MCF 10A (cell line): ENCODE results near the gene AMDHD2. TPM values are rescaled to one million over a fixed set of nuclear protein-coding genes. Genes with fewer than 3 reads are reported as not detected.
"Not testable (repeated sequence)": the region's sequence is repeated elsewhere in the genome, so short reads cannot be mapped to it uniquely, and the experiment has no call there.

Source experiments
- BruUV-seq: library from RNA; stranded (reverse); fragments of 400-500 nt; replicated peaks from 2 replicates; lab custom pipeline; 2021; lab: Mats Ljungman, UMichigan
- CTCF ChIA-PET: fragments of 300-600 bp; sonication (Branson Sonifier 250); formaldehyde crosslinking; extraction: SDS; loops from one replicate; lab custom pipeline; 2021; ENCODE audit warnings: antibody characterized with exemption, inconsistent platforms; lab: Yijun Ruan, JAX
- POLR2A ChIA-PET: fragments of 300-600, 350-650 bp; sonication (Branson Sonifier 250); formaldehyde crosslinking; extraction: SDS; loops from one replicate; lab custom pipeline; 2020; ENCODE audit warnings: antibody characterized with exemption, inconsistent platforms; lab: Yijun Ruan, JAX
- DNase-seq: peaks from one replicate; pipeline ENCODE4 v3.0.0-alpha.2; 2018; ENCODE audit not compliant: unreplicated experiment
- H3K27ac Mint-ChIP-seq: one replicate; pipeline ENCODE4 v1.8.0; 2022; ENCODE audit warnings: mild to moderate bottlenecking, low read depth, mixed read lengths; ENCODE audit not compliant: unreplicated experiment
- H3K27me3 Mint-ChIP-seq: one replicate; pipeline ENCODE4 v1.8.0; 2022; ENCODE audit warnings: mixed read lengths; ENCODE audit not compliant: insufficient read depth, unreplicated experiment
- H3K36me3 Mint-ChIP-seq: one replicate; pipeline ENCODE4 v1.8.0; 2022; ENCODE audit warnings: mild to moderate bottlenecking, moderate library complexity, mixed read lengths; ENCODE audit not compliant: insufficient read depth, unreplicated experiment
- H3K4me1 Mint-ChIP-seq: one replicate; pipeline ENCODE4 v1.8.0; 2022; ENCODE audit warnings: mixed read lengths; ENCODE audit not compliant: insufficient read depth, unreplicated experiment
- H3K4me3 Mint-ChIP-seq: one replicate; pipeline ENCODE4 v1.8.0; 2022; ENCODE audit warnings: mild to moderate bottlenecking, moderate library complexity, mixed read lengths; ENCODE audit not compliant: unreplicated experiment
- H3K9me3 Mint-ChIP-seq: one replicate; pipeline ENCODE4 v1.8.0; 2022; ENCODE audit warnings: mixed read lengths; ENCODE audit not compliant: unreplicated experiment
- intact Hi-C: fragments of 100-400 bp; cut with micrococcal nuclease; formaldehyde crosslinking; loops from 2 replicates; pipeline ENCODE4 v1.14.1; 2022
- microRNA-seq: library from miRNA; unstranded; fragments of <30 nt; microRNA quantifications from one replicate; pipeline ENCODE4 v1.2.0, GENCODE V29; 2022
- total RNA-seq: library from RNA; stranded (reverse); gene quantifications from 2 replicates; pipeline ENCODE4 v1.2.3, GENCODE V29; 2022

The AMDHD2 gene
- total RNA-seq, 1 experiment from 2014 or later, result 15.8 TPM

DNA sequence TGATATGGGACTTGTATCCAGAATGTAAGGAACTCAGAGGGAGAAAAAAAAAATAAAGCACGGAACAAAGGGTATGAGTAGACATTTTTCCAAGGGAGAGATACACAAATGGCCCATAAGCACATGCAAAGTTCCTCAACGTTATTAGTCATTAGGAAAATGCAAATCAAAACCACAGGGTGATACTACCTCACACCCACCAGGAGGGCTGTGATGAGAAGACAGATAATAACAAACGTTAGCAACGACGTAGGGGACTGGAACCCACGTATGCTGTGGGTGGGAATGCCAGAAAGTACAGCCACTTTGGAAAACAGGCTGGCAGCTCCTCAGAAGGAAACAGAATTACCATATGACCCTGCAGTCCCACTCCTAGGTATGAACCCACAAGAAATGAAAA, 52.5 kb downstream of the AMDHD2 start:
- CTCF ChIA-PET, H3K36me3 Mint-ChIP-seq, intact Hi-C loops, H3K4me1 Mint-ChIP-seq, POLR2A ChIA-PET, H3K4me3 Mint-ChIP-seq, H3K27ac Mint-ChIP-seq, BruUV-seq, H3K9me3 Mint-ChIP-seq, H3K27me3 Mint-ChIP-seq, DNase-seq: not testable (repeated sequence)

DNA sequence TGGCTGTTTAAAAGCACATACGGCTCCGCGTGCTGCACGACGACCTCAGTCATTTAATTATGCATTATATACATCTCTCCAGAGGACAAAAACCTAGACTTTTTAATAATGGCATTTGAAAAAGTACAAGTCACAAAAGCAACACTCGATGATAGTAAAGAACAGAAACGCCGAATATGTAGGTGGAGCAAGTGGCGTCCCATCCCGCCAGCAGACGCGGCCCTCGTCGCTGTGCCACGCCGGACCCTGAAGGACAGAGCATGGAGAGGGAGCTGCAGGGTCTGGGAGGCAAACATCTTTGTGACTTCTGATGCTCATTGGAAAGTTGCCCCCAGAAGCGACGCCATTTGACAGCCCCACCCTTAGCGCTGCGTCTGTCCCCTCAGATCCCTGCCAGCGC, 55.7 kb downstream of the AMDHD2 start:
- H3K27me3 Mint-ChIP-seq, DNase-seq, BruUV-seq, H3K4me3 Mint-ChIP-seq, H3K36me3 Mint-ChIP-seq, CTCF ChIA-PET, POLR2A ChIA-PET, H3K4me1 Mint-ChIP-seq, H3K9me3 Mint-ChIP-seq, H3K27ac Mint-ChIP-seq, intact Hi-C loops: not testable (repeated sequence)

DNA sequence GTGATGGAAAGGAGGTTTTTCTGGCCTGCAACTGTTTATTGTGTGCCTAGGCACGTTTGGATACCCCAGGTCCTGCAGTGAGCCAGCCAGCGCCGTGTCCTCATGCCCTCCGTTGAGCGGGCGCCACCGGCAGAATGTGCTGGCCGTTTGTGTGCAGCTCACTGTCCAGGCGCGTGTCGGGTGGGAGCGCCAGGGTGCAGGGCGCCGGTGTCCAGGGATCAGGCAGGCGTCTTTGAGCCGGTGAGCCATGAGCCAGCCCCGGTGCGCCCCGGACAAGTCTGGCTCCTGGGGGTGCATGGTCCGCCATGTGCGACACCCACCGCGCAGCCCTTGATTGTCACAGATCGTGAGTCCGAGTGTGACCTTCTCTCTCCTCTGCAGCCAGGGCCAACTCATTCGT, 56.9 kb downstream of the AMDHD2 start:
- H3K4me1 Mint-ChIP-seq, intact Hi-C loops, H3K27ac Mint-ChIP-seq, H3K36me3 Mint-ChIP-seq, H3K9me3 Mint-ChIP-seq, H3K4me3 Mint-ChIP-seq, POLR2A ChIA-PET, DNase-seq, H3K27me3 Mint-ChIP-seq, BruUV-seq, CTCF ChIA-PET: not testable (repeated sequence)

DNA sequence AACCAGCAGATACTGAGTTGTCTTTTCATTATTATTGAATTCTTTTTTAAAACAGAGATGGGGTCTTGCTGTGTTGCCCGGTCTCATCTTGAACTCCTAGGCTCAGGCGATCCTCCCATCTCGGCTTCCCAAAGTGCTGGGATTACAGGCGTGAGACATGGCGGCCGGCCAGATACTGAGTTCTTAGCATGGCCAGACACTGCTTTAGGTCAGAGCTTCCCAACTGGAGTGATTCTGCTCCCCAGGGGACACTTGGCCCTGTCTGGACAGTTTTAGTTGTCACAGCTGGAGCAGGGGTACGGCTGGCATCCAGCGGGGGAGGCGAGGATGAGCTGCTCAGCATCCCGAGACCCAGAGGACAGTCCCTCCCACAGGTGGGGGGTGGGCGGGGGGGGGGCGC, 58.7 kb downstream of the AMDHD2 start:
- H3K36me3 Mint-ChIP-seq, BruUV-seq, H3K27me3 Mint-ChIP-seq, H3K27ac Mint-ChIP-seq, intact Hi-C loops, H3K4me3 Mint-ChIP-seq, CTCF ChIA-PET, POLR2A ChIA-PET, H3K9me3 Mint-ChIP-seq, H3K4me1 Mint-ChIP-seq, DNase-seq: not testable (repeated sequence)

DNA sequence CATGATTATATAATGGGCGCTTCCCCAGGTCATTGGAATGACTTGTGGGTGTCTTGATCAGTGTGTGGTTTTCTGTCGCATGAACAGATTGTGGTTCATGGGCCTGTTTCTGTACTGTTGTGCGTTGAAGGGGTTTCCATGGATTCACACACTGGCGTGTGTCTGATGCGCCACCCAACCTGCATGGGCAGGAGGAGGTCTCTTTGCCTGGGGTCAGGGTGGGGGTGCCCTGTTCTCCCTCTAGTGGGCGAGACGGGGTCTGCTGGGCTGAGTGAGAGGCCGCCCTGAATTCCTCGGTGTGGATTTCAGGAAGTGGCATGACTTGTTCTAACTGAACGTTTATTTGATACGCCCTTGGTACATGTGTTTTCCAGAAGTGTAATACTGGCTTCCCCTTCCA, 60.0 kb downstream of the AMDHD2 start:
- DNase-seq, POLR2A ChIA-PET, BruUV-seq, H3K9me3 Mint-ChIP-seq, H3K27ac Mint-ChIP-seq, H3K4me1 Mint-ChIP-seq, intact Hi-C loops, H3K4me3 Mint-ChIP-seq, CTCF ChIA-PET, H3K27me3 Mint-ChIP-seq, H3K36me3 Mint-ChIP-seq: not testable (repeated sequence)

DNA sequence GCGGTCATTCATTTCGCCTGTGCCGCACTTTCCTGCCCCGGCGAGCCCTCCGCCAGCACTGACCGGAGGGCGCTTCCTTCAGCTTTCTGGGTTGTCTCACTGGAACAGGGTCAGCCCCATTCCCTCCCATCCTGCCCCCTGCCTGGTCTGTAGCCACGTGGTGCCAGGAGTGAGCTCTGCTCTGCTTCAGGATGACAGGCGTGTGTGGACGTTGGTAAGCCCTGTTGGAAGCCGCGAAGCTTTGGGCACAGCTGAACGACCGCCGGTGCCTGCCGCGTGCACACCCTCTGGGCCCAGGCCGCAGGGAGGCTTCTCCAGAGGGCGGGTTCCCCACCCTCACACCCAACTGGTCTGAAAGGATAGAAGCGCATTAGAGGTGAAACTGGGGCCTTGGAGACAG, 60.6 kb downstream of the AMDHD2 start:
- POLR2A ChIA-PET, H3K36me3 Mint-ChIP-seq, H3K4me1 Mint-ChIP-seq, intact Hi-C loops, H3K27ac Mint-ChIP-seq, BruUV-seq, H3K27me3 Mint-ChIP-seq, CTCF ChIA-PET, DNase-seq, H3K4me3 Mint-ChIP-seq, H3K9me3 Mint-ChIP-seq: not testable (repeated sequence)

Small RNAs within 50 kb of the gene (microRNA-seq; reads per million reads assigned to microRNA genes)
- gene MIR3178, result not detected

Other genes with a start within 250 kb of the AMDHD2 start
- gene ABCA3, start 179.6 kb upstream of the AMDHD2 start, total RNA-seq, result 3.5 and 4.6 TPM in 2 replicates
- gene CCNF, start 90.9 kb upstream of the AMDHD2 start, total RNA-seq, result 7.5 and 11.9 TPM in 2 replicates
- gene TEDC2, start 60.3 kb upstream of the AMDHD2 start, total RNA-seq, result 3.5 and 6.9 TPM in 2 replicates
- gene NTN3, start 49.1 kb upstream of the AMDHD2 start, total RNA-seq, result not detected in 2 replicates
- 7.6 and 8.1 TPM in 2 replicates for gene TBC1D24, start 45.2 kb upstream of the AMDHD2 start, total RNA-seq
- 173 and 198 TPM in 2 replicates for gene ATP6V0C, start 6.4 kb upstream of the AMDHD2 start, total RNA-seq
- not detected in 2 replicates for gene CEMP1, start 11.0 kb downstream of the AMDHD2 start, total RNA-seq
- 32.3 and 38.0 TPM in 2 replicates for gene PDPK1, start 17.6 kb downstream of the AMDHD2 start, total RNA-seq
- 49.4 and 51.6 TPM in 2 replicates for gene KCTD5, start 162.2 kb downstream of the AMDHD2 start, total RNA-seq
- gene PRSS27, start 199.9 kb downstream of the AMDHD2 start, total RNA-seq, result 5.8 and 6.3 TPM in 2 replicates
- 710 and 779 TPM in 2 replicates for gene SRRM2, start 232.3 kb downstream of the AMDHD2 start, total RNA-seq